ENCODE data around the gene RMDN2.

GRCh38 chr2:37904425-37904824 lies 20.7 kb upstream of the RMDN2 start:
- TF ChIP-seq CTCF (IDR thresholded peaks at IDR 0.05) (no peak), ZFX (IDR thresholded peaks at IDR 0.05; ENCODE audit: borderline replicate concordance) (no peak)

Data from 22Rv1 (cell line).